Measurements from ENCODE around the gene CDKAL1. TPM values are rescaled to one million over a fixed set of nuclear protein-coding genes. Genes with fewer than 3 reads are reported as not detected.

The CDKAL1 gene
- total RNA-seq, 4 donors from 2014 or later, result 11.8 to 21.4 (median 13.8) TPM

- no peak for DNase-seq (ENCODE audit: low spot score)
- no peak for TF ChIP-seq CTCF (IDR thresholded peaks at IDR 0.05)
- ATAC-seq (ENCODE audit: low FRiP score), result no peak
These were observed 721.9 kb downstream of the CDKAL1 start for GRCh38 chr6:21256197-21256596.

DNA sequence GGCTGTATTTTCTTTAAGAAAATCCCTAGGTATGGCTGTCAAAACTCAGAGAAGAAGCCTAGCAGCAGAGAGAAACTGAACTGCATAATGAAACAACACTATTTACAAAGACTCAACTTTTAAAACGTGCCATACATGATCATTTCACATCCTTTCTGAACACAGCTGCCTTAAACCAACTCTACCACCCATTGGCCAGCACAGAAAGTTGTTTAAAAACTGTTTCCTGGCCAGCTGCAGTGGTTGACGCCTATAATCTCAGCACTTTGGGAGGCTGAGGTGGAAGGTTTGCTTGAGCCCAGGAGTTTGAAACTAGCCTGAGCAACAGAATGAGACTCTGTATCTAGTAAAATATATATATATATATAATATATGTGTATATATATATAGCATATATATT, 722.9 kb downstream of the CDKAL1 start:
- TF ChIP-seq CTCF (IDR thresholded peaks at IDR 0.05), result no peak
- DNase-seq (ENCODE audit: low spot score) (no peak), ATAC-seq (ENCODE audit: low FRiP score) (no peak)

DNA sequence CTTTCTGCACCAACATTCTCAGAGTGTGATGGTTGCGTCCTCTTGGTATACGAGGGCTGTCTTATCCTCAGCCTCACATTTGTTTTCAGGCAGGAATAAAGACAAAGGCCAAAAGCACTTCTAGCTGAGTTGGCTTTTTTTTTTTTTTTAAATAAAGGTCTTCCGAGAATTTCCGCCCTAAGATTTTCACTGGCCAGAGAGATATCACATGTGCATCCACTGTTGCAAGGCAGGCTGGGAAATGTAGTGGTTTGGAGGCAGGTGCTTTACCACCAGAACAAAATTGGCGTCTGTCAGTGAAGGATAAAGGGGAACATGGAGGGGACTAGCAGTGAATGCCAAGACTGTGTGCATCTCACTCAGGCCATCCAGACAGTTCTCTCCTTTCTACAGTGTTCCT, 724.4 kb downstream of the CDKAL1 start:
- DNase-seq (ENCODE audit: low spot score) (no peak), ATAC-seq (ENCODE audit: low FRiP score) (no peak)
- TF ChIP-seq CTCF (IDR thresholded peaks at IDR 0.05), result no peak

DNA sequence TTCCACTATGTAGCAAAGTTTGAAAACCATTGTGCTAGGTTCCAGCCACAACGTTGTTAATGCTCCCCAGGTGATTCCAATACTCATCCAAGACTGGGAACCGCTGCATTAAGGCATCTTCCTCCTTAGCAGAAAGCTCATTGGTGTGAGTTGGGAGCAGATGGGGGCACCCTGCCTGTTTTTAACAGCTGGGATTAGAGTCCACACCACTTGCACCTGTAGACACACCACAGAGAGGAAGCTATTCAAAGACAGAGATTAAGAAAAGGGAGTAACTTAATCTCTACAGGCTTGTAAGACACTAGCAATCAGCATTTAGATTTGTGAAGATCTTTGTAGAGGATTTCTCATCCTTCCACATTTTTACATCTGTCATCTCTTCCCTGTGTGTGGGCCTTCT, 725.4 kb downstream of the CDKAL1 start:
- no peak for DNase-seq (ENCODE audit: low spot score)
- no peak for TF ChIP-seq CTCF (IDR thresholded peaks at IDR 0.05)
- no peak for ATAC-seq (ENCODE audit: low FRiP score)

GRCh38 chr6:21262504-21262903, 728.2 kb downstream of the CDKAL1 start:
- DNase-seq (ENCODE audit: low spot score), result no peak
- TF ChIP-seq CTCF (IDR thresholded peaks at IDR 0.05), result no peak
- no peak for ATAC-seq (ENCODE audit: low FRiP score)

- no peak for TF ChIP-seq CTCF (IDR thresholded peaks at IDR 0.05)
- ATAC-seq (ENCODE audit: low FRiP score), result no peak
- DNase-seq (ENCODE audit: low spot score), result no peak
These were observed 729.5 kb downstream of the CDKAL1 start for GRCh38 chr6:21263531-21264287.

All from omental fat pad (tissue), 4 donors.